HEK293T (cell line): ENCODE data around the gene ARVCF.

Source experiments
- ELF4 ChIP-seq: fragments of 450-650 bp; IDR thresholded peaks from 2 replicates; pipeline ENCODE4 v1.6.1; 2017; ENCODE audit warnings: antibody characterized with exemption
- FOXK2 ChIP-seq: fragments of 450-650 bp; IDR thresholded peaks from 2 replicates; pipeline ENCODE4 v1.6.1; 2016; ENCODE audit warnings: mild to moderate bottlenecking
- NFRKB ChIP-seq: fragments of 450-650 bp; IDR thresholded peaks from 2 replicates; pipeline ENCODE4 v1.6.1; 2016; ENCODE audit warnings: mild to moderate bottlenecking, moderate library complexity

- TF ChIP-seq NFRKB (no peak), FOXK2 (no peak), ELF4 (no peak)
These were observed 48.7 kb downstream of the ARVCF start for GRCh38 chr22:19967850-19968449.
